Lower lobe of right lung (tissue), 2 donors: ENCODE data around the gene MED9. TPM values are rescaled to one million over a fixed set of nuclear protein-coding genes. Genes with fewer than 3 reads are reported as not detected.

Experiments
- ATAC-seq, 2 donors: fragments of 200-7000 bp; cut with Tn5 transposase; one replicate each; pipeline ENCODE4 v1.9.1; 2020 to 2022; ENCODE audit warnings: mild to moderate bottlenecking in 2 of 2, moderate library complexity in 2 of 2
- DNase-seq: peaks from one replicate; pipeline ENCODE4 v3.0.0-alpha.2; 2020
- H3K27ac ChIP-seq: fragments of 200-600 bp; one replicate; pipeline ENCODE4 v1.8.0; 2022
- H3K27me3 ChIP-seq: fragments of 200-600 bp; one replicate; pipeline ENCODE4 v1.8.0; 2022; ENCODE audit warnings: low read depth
- H3K36me3 ChIP-seq: fragments of 200-600 bp; one replicate; pipeline ENCODE4 v1.8.0; 2022; ENCODE audit warnings: mild to moderate bottlenecking
- H3K4me1 ChIP-seq: fragments of 200-600 bp; one replicate; pipeline ENCODE4 v1.8.0; 2022
- H3K4me3 ChIP-seq: fragments of 200-600 bp; one replicate; pipeline ENCODE4 v1.8.0; 2022; ENCODE audit warnings: mild to moderate bottlenecking
- H3K9me3 ChIP-seq: fragments of 200-600 bp; one replicate; pipeline ENCODE4 v1.8.0; 2022
- intact Hi-C: fragments of 100-400 bp; cut with DNase I; formaldehyde crosslinking; loops from one replicate; pipeline ENCODE4 v1.11.0; 2022
- total RNA-seq: library from RNA; stranded (reverse); fragmentation: NEBNext Ultra II Directional; extraction: Animal tissue kit (Norgen Biotek cat#: 25700); gene quantifications from one replicate; pipeline ENCODE4 v1.2.1, GENCODE V29; 2021
- TF ChIP-seq, protein P1 (sequence below): fragments of 200-600 bp; IDR thresholded peaks from one replicate; pipeline ENCODE4 v1.8.0; 2022; ENCODE audit warnings: antibody characterized with exemption, mild to moderate bottlenecking
- donor health status: DM: no; HTN: yes; CAD: no; lungs with severe emphysema.

Gene MED9
- total RNA-seq, 1 donor from 2014 or later: 14.5 TPM

GRCh38 chr17:17514361-17514992, 37.7 kb downstream of the MED9 start:
- no peak overlapping the region for H3K4me3 ChIP-seq
- H3K27ac ChIP-seq: no peak overlapping the region
- no peaks in the 10 kb centered on the region for H3K4me1 ChIP-seq
- H3K9me3 ChIP-seq: no peaks in the 10 kb centered on the region
- no peaks in the 10 kb centered on the region for H3K27me3 ChIP-seq
- DNase-seq: no peak
- intact Hi-C loops: no loop called here
- ATAC-seq: no peak
- no peaks in the 10 kb centered on the region for H3K36me3 ChIP-seq
- TF ChIP-seq, protein P1, sequence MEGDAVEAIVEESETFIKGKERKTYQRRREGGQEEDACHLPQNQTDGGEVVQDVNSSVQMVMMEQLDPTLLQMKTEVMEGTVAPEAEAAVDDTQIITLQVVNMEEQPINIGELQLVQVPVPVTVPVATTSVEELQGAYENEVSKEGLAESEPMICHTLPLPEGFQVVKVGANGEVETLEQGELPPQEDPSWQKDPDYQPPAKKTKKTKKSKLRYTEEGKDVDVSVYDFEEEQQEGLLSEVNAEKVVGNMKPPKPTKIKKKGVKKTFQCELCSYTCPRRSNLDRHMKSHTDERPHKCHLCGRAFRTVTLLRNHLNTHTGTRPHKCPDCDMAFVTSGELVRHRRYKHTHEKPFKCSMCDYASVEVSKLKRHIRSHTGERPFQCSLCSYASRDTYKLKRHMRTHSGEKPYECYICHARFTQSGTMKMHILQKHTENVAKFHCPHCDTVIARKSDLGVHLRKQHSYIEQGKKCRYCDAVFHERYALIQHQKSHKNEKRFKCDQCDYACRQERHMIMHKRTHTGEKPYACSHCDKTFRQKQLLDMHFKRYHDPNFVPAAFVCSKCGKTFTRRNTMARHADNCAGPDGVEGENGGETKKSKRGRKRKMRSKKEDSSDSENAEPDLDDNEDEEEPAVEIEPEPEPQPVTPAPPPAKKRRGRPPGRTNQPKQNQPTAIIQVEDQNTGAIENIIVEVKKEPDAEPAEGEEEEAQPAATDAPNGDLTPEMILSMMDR: no peak

- TF ChIP-seq, protein P1: no peak
- Histone ChIP-seq H3K27ac (no peak overlapping the region), H3K36me3 (peaks cover 2% of the 10 kb centered on the region), H3K4me3 (no peak overlapping the region), H3K9me3 (no peaks in the 10 kb centered on the region), H3K27me3 (no peaks in the 10 kb centered on the region), H3K4me1 (no peaks in the 10 kb centered on the region)
- DNase-seq (no peak), ATAC-seq (no peak)
- intact Hi-C loops: no loop called here
Observed at GRCh38 chr17:17514993-17515933, 38.5 kb downstream of the MED9 start.

GRCh38 chr17:17515934-17516930, 39.4 kb downstream of the MED9 start:
- Histone ChIP-seq H3K27ac (no peak overlapping the region), H3K9me3 (no peaks in the 10 kb centered on the region), H3K4me3 (no peak overlapping the region), H3K4me1 (no peaks in the 10 kb centered on the region), H3K27me3 (no peaks in the 10 kb centered on the region), H3K36me3 (peaks cover 12% of the 10 kb centered on the region)
- intact Hi-C loops: no loop called here
- DNase-seq (no peak), ATAC-seq (no peak)
- TF ChIP-seq, protein P1: no peak

GRCh38 chr17:17516941-17517720, 40.3 kb downstream of the MED9 start:
- ATAC-seq (no peak), DNase-seq (no peak)
- Histone ChIP-seq H3K36me3 (peaks cover 12% of the 10 kb centered on the region), H3K27me3 (no peaks in the 10 kb centered on the region), H3K9me3 (no peaks in the 10 kb centered on the region), H3K4me1 (no peaks in the 10 kb centered on the region), H3K4me3 (no peak overlapping the region), H3K27ac (no peak overlapping the region)
- TF ChIP-seq, protein P1: no peak
- intact Hi-C loops: no loop called here
